A204.1 (cell line): ENCODE data around the gene C6orf89.

Source experiments
- FAIRE-seq: peaks from 2 replicates; lab custom pipeline; 2012; peaks lifted over from hg19 to GRCh38; lab: Jason Lieb, UNC

Gene C6orf89

DNA sequence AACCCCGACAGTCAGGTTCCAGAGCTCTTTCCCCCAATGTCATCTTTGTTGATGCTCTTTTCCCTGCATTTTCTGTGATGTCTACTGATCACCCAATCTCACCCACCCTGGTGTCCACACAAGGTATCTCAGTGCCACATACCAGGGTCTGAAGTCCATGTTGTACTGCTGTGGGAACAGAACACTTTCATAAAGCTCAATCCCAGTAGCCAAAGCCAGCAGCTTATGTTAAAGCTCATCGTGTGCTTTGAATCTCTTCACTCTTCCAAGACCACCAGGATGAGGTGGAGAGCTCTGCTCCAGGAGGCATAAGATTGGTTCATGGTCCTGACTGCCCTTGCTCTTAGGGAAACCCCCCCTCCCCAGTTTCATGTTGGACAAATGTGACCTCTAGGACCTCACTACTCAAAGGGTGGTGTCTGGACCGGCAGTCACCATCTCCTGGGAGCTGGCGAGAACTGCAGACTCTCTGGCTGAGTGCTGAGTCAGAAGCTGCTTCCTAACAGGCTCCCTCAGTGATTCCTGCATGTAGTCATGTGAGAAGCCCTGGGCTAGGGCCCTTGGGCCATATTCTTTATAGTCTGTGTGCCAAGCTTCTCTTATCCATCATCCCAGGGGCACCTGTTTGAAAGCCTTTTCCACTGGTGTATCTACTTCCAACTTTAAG, 33.1 kb upstream of the C6orf89 start:
- no peak for FAIRE-seq

DNA sequence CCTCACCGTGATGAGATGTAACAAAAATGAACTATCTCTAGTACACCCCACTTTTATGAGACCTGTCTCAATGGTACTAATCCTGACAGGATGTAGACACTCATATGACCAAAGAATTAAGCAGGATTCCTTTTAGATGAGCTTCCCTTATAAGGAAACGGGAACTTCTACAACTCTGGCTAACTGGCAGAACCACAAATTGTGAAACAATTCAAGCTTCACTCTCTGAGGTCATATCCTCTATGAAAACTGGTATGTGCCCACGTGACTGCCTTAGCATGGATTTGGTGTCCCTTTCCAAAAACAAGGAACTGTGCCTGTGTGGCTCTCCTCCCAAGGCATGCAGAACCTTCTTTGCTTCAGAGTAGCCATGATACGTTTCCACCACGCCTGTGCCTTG, 32.4 kb upstream of the C6orf89 start:
- no peak for FAIRE-seq

DNA sequence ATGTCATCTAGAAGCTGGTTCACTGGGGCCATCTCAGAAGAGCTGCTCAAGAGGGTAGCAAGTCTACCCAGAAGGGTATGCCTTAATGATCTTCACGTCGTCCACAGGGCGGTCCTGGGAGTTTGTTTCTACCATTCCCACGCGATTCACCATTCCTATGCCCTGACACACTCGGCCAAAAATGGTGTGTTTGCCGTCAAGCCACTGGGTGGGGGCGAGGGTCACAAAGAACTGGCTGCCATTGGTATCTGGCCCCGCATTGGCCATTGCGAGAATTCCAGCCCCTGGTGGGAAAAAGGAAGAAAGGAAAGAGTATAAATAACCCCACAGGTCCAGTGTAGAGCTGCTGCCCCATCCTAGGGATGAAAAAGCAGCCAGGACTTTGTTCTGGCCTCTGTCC, 30.0 kb upstream of the C6orf89 start:
- FAIRE-seq, result no peak

DNA sequence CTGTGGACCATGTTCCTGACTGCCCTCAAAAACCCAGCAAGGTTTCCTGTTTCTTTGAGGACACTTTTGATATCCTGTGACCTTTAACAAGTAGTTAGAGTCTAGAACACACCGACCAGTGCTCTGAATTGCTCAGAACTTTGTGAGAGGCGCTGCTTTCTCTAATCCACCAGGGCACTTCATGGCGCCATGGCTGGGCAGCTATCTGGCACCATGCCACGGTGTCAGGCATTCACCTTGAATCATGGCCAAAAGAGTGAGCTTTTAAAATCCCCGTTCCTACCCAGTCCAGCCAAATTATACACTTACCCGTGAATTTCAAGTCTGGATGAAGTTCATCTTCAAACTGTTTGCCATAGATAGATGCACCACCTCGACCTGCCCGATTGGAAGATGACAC, 29.5 kb upstream of the C6orf89 start:
- FAIRE-seq, result no peak

DNA sequence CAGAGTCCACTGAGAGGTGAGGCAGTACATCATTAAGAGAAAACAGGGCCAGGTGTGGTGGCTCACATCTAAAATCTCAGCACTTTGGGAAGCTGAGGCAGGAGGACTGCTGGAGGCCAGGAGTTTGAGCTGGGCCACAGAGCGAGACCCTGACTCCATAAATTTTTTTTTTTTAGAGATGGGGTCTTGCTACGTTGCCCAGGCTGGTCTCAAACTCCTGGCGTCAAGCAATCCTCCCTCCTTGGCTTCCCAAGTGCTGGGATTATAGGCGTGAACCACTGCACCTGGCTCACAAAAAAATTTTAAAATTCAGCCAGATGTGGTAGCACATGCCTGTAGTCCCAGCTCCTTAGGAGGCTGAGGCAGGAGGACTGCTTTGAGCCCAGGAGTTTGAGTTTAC, 28.4 kb upstream of the C6orf89 start:
- no peak for FAIRE-seq

DNA sequence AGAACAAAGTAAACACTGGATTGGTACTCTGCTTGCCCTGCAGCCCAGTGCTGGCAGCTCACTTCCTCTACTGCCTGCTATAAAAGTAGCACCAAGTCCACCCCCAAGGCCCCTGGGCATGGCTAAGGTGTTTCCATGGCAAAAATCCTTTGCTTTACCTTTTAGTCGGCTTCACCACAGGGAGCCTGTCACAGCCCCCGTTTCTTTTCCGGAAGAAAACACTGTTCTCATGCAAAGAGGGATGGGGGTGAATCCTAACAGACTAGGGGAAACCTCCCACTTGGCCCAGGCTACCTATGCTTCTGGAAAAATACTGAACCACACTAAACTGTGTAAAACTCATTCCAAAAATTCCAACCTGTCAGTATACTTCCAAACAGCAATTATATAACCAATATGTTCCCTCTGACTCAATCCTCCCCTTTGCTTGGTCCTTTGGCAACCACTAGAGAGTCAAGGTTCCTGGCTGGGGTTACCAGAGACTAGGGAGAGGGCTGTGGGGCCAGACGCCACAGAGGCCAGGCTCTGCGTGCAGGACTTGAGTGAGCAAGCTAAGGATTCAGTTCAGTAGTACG, 27.3 kb upstream of the C6orf89 start:
- no peak for FAIRE-seq

DNA sequence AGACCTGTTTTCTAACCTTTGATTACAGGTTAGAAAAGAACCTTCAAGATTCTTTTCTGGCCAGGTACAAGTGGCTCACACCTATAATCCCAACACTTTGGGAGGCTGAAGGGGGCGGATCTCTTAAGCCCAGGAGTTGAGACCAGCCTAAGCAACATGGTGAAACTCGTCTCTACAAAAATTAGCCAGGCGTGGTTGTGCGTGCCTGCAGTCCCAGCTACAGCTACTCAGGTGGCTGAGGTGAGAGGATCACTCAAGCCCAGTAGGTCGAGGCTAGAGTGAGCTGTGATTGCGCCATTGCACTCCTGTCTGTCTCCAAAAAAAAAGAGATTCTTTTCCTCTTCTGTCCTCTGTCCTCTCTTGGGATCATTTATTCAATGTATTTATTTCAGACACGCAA, 25.6 kb upstream of the C6orf89 start:
- FAIRE-seq, result no peak

DNA sequence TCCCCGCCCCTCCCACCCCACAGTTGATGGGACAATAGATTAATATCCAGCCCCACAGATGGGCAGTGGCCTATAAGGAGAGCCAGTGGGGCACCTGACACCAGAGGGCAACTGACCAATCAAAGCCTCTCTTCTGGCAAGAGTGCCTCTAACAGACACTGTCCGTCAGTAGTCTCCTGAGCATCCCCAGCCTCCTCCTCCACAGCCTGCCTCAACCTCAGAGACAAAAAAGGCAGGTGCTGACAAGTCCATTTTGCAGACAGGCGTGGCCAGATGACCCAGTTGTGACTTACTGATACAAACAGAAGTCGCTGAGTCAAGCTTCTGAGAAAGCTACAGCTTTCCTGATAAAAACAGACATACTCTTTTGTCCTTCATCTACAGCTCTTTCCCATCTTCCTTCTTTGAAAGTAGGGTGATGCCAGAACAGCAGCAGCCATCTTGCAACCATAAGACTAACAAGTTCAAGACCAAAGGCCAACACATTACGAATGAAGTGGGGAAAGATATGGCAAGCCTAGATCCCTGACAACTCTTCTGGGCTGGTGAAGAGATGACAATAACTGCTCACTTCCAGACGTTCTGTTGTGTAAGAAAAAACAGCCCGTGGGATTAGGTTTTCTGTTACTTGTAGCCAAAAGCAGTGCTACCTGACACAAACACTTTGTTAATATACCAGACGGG, 23.4 kb upstream of the C6orf89 start:
- FAIRE-seq, result no peak

DNA sequence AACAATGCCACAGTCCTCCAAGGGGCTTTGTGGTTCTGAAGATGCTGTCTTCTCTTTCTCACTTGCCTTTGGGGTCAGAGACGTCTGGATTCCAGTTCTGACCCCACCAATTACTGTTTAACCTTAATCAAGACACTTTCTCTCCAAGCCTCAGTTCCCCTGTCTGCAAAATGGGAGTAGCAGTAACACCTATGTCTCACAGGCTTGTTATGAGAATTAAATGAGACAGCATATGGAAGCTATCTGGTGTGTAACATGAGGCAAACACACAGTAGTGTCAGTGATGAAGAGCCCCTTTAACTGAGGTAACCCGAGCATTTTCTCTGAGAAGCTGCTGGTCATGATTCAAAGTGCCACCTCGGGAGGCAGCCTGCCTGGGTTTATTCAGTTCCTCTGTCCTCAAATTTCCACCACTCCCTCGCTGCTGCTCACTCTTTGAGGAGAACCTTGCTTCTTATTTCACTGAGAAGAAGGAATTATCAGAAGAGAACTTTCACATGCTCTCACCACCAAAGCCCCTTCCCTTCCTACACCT, 22.8 kb upstream of the C6orf89 start:
- no peak for FAIRE-seq

DNA sequence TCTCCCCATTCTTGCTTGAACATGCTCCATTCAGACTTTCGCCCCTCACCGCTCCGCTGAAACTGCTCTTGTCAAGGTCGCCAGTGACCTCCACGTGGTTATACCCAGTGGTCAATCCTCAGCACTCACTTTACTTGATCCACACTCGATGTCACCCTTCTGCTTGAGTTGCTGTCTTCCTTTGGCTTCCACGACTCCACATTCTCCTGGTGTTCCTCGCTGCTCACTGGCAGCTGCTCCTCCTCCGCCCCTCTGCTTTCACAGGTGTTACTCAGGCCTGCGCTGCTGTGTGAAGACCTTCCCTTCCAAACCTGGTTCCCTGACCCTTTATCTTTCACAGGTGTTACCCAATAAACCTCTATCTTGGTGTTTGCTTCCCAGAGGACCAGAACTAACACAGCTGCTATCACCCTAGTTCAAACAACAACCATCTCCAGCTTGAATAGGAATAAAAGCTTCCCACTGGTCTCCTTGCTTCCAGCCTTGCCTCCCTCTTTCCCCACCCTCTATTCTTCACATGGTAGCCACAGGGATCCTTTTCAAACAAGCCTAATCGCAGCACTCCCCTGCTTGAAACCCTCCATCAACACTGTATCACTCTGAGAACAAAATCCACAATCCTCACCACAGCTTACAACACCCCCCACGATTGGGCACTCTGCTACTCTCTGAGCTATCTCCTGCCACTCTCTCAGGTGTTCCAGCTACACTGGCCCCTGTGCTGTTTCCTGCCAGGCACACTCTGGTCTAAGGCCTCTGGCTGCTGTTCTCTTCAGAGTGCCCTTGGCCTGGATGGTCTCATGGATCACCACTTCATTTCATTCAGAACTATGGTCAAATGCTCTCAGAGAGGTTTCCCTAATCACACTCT, 21.8 kb upstream of the C6orf89 start:
- no peak for FAIRE-seq

DNA sequence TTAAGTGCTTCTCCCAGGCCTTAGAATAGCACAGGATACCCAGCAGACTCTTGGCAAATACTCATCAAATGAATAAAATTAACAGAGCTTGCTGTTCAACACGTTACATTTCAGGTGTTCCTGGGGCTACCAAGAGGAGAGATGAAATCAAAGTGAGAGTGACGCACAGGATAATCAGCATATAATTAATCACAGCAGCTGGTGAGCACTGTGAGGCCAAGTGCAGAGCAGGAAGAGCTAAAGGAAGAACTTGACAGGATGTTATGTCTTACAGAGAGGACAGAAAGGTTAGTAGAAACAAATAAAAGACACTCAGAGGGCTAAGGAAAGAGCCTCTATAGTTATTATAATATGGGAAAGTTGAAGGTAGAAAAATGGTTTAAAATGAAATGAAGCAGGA, 19.9 kb upstream of the C6orf89 start:
- no peak for FAIRE-seq

DNA sequence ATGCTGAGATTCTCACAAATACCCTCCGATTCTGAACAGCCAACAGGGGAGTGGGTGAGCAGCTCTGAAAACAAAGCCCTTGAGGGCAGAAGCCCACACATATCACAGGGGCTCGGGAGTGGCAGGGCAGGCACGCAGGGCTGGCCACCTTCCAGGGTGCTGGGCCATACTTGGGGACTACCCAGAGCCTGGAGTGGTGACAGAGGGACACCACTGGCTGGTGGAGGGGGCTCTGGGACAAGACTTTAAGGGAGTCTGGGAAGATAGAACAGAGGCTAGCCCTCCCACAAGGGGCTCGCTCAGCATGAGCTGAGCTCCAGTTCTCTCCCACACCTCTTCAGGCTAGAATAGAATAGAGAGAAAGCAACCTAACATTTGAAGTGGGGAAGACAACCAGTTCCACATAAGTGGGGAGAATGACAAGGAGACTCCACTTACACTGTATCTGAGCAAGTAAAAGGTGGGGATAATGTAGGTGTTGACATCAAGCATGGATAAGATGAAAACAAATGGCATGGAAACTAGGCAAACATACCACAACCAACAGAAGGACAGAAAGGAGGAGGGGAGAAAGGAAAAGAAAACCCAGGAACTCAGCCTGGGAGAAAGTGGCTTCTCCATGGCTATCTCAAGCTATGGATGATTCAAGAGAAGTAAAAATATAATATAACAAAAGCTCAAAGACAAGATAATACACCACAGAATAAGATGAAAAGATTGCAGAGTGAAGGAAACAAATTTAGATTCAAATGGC, 18.1 kb upstream of the C6orf89 start:
- no peak for FAIRE-seq

DNA sequence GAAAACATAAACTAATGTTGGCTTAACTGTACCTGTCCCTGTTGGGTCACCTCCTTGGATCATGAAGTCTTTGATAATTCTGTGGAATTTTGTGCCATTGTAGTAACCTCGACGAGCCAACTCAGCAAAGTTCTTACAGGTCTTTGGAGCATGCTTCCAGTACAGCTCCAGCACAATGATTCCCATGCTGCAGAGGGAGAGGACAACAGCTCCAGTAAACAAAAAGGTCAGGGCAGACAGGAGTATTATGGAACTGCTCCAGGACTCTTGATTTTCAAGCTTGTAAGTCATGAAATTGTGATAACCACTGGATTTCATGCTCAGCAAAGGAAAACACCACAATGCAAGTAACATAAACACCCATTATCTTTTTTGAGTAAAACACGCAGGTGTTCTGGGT, 14.1 kb upstream of the C6orf89 start:
- FAIRE-seq, result no peak

DNA sequence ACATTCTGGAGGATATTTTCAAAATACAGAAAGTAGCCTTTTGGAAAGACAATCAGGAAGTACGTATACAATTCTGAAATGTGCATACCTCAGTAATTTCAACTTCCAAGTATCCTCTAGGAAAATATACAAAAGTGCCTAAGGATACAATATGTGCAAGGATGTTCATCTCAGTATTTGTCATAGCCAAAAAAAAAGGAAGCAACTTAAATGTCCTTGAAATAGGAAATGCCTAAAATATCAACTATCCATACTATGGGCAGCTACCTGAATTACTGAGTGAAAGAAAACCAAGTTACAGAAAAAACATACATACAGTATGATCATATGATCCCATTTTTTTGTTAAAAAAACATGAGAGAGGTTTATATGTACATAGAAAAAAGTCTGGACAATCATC, 12.6 kb upstream of the C6orf89 start:
- no peak for FAIRE-seq

DNA sequence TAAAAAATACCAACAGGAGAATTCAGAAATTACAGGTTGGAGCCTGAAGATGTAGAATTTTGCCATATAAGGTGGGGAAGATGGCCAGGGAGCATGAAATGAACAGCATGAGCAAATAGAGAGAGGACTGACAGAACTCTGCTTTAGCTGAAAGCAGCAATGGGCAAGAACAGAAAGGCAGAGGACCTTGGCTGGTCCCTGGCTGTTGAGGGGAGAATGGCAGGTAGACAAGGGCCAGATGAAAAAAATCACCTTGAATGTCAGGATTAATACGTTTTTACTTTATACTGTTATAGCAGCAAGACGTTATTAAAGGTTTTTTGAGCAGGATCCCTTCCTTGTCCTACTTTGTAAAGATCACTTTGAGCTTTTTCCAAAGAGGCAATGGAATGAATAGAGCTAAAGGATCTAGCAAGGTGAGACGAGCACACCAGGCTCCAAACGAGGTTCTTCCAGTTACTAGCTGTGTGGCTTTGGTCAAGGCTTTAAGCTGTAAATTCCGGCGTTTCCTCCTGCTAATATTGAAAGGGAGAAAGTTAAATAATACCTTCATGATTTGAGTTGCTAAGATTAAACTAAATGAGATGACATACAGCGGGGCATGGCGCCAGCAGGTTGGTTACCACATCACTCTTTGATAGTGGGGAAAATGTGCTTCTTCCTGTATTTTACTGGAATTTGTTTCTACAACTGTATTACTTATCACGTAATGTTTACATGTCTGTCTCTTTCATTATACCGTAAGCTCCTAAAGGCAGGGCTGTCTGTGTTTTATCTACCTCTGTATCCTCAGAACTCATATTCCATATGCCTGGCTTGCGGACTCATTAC, 11.9 kb upstream of the C6orf89 start:
- no peak for FAIRE-seq

DNA sequence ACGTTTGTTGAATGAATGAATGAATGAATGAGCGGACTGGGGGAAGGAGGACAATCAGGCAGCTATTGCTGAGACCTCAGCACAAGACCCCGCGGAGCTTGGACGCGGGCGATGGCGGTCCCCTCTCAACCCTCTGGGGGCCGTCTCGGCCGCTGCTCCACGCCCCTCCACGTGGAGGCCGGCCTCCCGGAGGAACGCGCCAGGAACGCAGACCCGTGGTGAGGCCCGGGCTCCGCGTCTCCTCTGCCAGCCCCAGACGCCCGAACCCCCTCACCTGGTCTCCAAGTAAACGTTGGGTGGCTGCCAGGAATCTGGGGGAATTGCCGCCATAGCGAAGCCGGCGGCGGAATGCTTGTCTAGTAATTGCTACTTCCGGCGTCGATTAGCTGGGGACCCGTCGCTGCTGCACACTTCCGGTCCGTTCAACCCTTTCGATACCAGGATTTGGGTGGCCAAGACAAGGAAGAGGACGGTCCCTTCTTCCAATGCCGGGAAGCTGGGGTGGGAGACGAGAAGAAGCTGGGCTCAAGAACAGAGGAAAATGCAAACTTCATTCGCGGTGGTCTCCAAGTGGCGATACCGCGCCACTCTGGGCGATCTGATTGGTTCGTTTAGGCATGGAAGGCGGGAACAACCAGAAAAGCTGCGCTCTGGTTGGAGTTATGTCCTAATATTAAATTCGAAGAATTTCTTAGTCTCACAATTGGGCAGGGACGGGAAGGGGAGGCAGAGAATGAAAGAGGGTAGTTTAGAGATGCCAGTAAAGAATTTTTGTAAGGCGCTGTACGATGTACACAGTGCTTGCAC, 11.1 kb upstream of the C6orf89 start, which contains the start of gene PPIL1:
Gene PPIL1, minus strand, starts transcription at position 361 of the 807 bp plus-strand sequence. Its CDS starts 31 bp downstream, at position 330.
- FAIRE-seq, result peak; percentile 96

DNA sequence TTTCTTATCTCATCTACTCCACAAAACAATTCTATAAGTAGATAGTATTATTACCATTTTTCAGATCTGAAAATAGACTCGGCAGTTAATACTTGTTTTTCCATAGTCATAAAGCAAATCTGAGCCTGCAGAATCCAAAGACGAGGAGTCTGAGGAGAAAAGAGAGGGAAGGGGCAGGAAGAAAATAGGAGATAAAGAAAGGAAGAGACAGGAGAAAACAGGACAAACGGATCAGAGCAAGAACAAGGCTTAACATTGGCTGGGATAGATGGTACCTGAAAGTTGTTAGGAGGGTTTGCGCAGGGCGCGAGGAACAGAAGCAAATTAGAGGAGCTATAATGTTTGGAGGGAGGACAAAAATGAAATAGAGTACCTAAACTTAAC, 10.5 kb upstream of the C6orf89 start:
- FAIRE-seq, result no peak

DNA sequence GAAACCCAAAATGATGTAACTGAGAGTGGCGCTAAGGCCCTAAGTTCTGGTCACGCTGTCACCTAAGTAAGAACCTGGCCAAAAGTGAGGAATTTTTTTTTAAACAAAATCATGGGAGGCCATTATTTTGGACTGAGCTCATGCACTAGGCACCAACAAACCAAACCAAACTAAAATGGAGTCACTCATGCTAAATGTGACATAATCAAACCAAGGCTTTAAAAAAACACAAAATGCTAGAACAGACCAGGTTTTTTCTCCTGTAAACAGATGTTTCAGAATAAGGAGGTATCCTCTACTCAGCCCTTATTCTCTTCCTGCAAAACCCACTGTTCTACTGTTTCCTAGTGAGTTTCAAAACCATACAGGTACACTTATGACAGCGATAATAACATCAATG, 1.1 kb upstream of the C6orf89 start:
- FAIRE-seq, result no peak

DNA sequence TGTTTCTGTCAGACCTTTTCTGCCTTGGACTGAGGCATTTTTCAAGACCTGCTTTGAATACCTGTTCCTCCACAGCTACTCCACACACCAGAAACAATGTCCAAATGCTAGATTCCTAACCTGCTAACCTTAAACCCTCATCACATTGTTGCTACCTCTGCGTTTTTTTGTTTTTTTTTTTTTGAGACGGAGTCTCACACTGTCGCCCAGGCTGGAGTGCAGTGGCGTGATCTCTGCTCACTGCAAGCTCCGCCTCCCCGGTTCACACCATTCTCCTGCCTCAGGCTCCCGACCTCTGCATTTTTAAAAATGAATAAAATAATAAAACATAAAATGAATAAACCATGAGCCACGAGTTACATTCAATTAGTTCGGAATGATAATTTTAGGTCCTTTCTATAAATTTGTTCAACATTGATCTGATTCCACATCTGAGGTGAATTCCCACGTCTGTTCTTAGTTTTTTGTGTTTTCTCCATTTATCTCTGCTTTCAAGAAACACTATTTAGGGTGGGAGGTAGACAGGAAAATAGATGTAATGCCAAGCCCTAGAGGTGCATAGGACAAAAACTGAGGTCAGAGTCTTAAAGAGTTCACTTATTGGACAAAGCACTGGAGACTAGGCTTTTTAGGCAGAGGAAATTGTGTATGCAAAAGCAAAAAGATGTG, 1.3 kb downstream of the C6orf89 start:
- FAIRE-seq, result no peak
